HG03520 (cell line): ENCODE measurements around the gene SDS.

Source experiments
- ATAC-seq: cut with Tn5 transposase; IDR thresholded peaks from one replicate; pipeline ENCODE4 v1.9.1; 2021; ENCODE audit warnings: mild to moderate bottlenecking, moderate library complexity; ENCODE audit not compliant: unreplicated experiment

The SDS gene

DNA sequence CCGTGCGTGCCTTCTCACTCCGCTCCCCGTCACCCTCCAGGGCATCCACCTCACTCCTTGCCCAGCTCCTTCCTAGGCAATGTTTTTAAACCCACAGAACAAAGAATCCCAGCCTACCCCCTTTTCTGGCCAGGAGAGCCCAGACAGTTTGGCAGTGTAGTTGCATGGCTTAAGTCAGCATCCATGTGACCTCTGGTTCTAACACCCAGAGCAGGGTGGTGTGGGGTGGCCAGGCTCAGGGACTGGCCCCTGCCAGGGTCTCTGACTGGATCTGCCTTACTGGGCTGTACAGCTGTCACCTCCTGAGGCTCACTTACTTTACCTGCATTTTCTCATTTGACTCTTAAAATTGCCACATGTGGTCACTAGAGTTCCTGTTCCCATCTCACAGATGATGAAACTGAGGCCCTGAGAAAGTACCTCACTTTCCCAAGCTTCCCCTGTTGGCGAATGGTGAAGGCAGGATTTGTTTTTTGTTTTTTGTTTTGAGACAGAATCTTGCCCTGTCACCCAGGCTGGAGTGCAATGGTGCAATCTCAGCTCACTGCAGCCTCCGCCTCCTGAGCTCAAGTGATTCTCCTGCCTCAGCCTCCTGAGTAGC lies 18.3 kb downstream of the SDS start:
- ATAC-seq: no peak

GRCh38 chr12:113384778-113385177 lies 18.9 kb downstream of the SDS start:
- no peak for ATAC-seq

- no peak for ATAC-seq
These were observed 21.5 kb downstream of the SDS start for GRCh38 chr12:113382206-113382605.

GRCh38 chr12:113381220-113381619 lies 22.5 kb downstream of the SDS start:
- ATAC-seq: no peak

GRCh38 chr12:113378291-113378690 lies 25.4 kb downstream of the SDS start:
- ATAC-seq: no peak

- no peak for ATAC-seq
These were observed 28.8 kb downstream of the SDS start for GRCh38 chr12:113374823-113375428.

DNA sequence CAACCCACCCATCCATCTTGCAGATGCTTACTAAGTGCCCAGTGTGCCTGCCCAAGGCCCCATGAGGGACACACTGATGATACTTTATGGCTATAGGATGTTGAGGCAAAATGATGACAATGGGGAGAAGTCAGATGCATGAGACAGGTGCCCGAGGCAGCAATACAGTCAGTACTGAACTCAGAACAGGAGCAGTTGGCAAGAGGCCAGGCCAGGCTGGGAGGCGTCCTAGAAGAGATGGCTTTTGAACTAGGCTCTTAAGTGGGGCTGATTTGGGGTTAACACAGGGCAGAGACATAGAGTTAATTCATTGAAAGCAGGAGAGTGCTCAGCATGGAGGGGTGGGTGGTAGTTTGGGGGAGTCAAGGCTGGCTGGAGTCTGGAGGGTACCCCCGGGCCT lies 29.7 kb downstream of the SDS start:
- no peak for ATAC-seq

GRCh38 chr12:113373440-113373839 lies 30.2 kb downstream of the SDS start:
- no peak for ATAC-seq

DNA sequence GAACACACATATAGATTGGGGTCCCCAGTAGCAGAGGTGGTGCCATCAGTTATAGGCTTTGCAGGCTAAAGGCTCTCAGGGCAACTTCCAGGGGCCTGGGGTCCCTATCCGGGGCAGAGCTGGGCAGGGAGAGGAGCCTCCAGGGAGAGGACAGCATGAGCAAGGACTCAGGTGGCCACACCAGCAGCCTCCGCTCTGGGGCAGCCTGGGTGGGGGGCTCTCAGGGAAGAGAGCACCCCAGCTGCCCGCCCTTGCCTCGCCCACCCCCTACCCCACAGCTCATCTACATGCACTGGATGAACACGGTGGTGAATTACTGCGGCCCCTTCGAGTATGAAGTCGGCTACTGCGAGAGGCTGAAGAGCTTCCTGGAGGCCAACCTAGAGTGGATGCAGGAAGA lies 31.3 kb downstream of the SDS start:
- no peak for ATAC-seq

- no peak for ATAC-seq
These were observed 31.9 kb downstream of the SDS start for GRCh38 chr12:113371808-113372207.

DNA sequence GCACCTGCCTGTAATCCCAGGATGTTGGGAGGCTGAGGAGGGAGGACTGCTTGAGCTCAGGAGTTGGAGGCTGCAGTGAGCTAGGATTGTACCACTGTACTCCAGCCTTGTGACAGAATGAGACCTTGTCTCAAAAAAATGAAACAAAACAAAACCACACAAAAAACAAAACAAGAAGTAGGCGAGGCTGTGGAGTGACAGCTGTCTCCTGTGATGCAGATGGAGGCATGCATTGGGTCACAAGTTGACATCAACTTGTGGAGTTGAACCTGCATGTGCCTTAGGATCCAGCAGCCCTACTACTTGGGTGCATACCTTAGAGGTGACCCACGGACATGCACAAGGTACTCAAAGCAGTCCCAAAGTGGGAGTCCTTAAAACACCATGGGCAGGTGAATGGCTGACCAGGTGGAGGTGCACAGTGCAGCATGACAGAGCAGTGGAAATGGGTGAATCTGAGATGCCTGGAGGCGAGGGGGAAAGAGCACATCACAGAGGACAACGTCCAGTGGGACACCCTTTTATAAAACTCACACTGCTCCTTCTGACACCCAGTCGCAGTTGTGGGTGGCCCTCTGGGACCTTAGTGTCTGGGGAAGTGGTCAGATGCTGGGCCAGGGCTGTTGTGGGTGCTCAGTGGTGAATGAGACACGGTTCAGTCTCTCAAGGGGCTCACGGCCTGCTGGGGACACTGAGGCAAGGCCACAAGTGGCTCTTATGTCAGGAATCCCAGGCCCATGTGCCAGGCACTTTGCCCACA lies 32.6 kb downstream of the SDS start:
- ATAC-seq: no peak

DNA sequence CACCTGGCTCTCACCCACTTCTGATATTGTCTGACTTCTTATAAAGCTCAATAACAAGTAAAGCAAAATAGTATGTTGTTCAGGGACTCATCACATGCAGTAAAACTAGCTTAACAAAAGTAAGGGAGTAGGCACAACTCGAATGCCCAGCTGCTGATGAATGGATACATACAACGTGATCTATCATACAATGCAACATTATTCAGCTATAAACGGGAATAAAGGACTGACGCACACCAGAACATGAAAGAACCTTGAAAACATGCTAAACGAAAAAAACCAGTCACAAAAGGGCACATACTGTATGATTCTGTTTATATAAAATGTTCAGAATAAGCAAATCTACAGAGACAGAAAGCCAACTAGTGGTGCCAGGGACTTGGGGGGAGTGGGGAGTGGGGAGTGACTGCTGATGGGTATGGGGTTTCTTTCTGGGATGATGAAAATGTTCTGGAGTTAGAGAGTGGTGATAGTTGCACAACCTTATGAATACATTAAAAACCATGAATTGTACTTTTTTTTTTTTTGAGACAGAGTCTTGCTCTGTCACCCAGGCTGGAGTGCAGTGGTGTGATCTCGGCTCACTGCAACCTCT lies 34.2 kb downstream of the SDS start:
- no peak for ATAC-seq

- ATAC-seq: no peak
These were observed 35.4 kb downstream of the SDS start for GRCh38 chr12:113368331-113368730.

DNA sequence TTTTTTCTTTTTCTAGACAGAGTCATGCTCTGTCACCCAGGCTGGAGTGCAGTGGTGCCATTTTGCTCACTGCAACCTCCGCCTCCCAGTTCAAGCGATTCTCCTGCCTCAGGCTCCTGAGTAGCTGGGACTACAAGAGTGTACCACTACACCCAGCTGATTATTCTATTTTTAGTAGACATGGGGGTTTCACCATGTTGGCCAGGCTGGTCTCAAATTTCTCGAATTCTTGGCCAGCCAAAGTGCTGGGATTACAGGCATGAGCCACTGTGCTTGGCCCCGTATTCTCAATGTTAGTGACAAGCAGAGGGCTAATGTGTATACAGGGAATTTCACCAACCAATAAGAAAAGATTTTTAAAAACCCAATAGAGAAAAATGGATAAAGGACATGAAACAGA lies 36.9 kb downstream of the SDS start:
- no peak for ATAC-seq

GRCh38 chr12:113365639-113366395 lies 37.9 kb downstream of the SDS start:
- ATAC-seq: no peak

DNA sequence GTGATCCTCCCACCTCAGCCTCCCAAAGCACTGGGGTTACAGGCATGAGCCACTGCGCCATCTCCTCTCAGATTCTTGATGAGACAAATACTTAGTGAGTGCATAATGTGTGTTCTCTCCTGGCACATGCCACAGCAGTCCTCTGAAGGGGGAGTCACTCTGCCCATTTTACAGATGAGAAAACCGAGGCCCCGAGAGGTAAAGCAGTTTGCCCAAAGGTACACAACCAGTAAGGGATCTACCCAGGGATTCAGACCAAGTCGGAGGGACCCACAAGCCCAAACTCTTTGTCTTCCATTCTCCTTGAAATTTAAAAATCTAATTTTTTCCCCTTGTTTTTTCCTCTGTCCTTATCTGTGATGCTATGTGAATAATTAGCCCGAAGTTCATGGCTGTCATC lies 39.0 kb downstream of the SDS start:
- no peak for ATAC-seq

DNA sequence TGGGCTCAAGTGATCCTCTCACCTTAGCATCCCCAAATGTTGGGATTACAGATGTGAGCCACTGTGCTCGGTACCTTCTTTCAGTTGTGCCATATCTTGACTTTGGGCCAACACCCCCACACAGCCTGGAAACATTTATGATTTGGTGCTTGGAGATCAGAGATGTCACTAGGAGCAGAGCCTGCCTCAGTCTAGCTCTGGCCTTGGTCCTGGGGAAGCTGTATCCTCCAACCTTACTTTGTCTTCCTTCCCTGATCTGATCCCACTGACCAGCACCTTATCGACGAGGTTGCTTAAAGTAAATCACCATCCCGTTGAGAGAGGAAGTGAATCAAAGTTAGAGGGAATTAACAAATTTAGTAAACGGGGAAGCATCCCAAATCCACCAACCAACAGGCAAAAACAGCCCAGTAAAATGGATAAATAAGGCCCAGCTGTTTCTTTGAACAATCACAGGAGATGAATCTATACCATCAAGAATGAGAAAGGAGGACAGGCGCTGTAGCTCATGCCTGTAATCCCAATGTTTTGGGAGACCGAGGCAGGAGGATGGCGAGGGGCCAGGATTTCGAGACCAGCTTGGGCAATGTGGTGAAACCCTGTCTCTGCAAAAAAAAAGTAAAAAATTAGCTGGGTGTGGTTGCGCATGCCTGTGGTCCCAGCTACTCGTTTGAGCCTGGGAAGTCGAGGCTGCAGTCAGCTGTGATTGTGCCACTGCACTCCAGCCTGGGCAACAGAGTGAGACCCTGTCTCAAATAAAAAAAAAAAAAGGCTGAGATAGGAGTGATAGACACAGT lies 41.9 kb downstream of the SDS start:
- no peak for ATAC-seq

DNA sequence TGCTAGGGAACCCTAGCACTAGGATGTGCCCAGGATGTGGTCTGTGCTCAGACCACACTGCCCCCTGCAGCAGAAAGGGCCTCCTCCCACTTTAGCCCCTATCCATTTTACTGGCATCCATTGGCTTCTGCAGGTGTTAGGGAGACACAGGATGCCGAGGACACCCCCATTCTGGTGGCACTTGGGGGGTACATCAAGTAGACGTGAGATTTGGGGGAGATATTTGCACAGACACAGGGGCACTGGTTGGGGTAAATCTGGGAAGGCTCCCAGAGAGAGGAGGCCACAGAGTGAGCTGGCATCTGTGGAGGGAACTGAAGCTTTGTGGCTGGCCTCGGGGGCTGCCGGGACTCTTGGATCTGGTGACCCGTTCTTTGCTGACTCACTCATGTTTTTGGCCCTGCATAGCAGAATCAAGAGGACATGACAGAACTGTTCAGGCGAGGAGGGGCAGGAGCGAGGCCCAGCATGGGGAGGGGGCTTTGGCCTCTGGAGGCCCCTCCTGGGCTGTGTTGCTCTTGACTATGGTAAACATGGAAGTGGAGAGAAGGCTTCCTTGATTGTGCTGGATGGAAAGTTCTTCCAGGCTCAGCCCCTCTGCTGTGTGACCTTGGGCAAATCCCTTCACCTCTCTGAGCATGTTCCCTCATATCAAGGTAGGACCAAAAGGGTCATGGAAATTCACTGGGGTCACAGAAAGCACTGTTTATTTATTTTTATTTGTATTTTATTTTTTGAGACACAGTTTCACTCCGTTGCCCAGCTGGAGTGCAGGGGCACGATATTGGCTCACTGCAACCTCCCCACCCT lies 43.5 kb downstream of the SDS start:
- ATAC-seq: no peak

DNA sequence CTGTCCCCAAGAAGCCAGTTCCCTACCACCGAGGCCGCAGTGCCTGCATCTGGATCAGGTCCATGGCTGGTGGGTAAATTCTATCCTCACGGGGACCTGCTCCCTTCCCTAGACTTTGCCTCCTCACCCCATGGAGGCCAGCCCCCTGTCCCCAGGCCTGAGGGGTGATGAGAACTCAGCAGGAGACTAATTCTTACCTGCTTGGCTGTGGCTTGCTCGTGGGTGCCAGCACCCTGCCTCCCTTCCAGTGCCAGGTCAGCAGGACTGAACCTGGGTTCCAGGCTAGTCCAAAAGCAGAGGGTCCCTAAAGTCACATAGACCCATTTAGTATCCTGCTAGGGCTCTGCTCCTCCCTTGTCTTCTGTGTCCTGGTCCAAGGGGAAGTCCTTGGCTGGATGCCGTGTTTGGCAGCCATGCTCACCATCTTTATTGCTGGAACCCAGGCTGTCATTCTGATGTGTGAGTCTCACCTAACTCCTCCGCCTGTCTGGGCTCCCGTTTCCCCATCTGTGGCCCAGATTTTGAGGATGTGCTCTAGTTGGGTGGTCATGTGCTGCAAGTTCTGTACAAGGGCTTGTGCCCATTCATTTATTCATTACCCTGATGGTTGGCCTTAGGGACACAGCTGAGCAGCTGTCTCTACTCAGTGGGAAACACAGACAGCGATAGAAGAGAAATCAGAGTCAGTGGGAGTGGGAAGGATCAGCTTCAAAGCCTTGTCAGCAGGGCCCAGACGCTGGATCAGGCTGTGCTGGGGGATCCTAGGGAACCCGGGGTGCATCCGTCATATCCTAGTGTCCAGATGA lies 44.4 kb downstream of the SDS start:
- no peak for ATAC-seq
